ENCODE measurements around the gene HHEX.

- TF ChIP-seq CTCF (IDR thresholded peaks at IDR 0.05 in 8 of 11, conservative IDR thresholded peaks at IDR 0.05 in 3 of 11) (no peak), POLR2A (IDR thresholded peaks at IDR 0.05) (no peak), POLR2AphosphoS5 (IDR thresholded peaks at IDR 0.05) (no peak)
Measured at GRCh38 chr10:92667078-92667477, 22.7 kb upstream of the HHEX start.

Data from spleen (tissue), 7 donors.